ENCODE data around the gene TRMT112.
"Not testable (repeated sequence)": the region's sequence is repeated elsewhere in the genome, so short reads cannot be mapped to it uniquely, and the experiment has no call there.

Gene TRMT112

GRCh38 chr11:64331569-64332371 is 14.4 kb upstream of the TRMT112 start:
- peak; percentile 80 for DNase-seq (ENCODE audit: low read depth)

GRCh38 chr11:64330888-64331287 is 13.5 kb upstream of the TRMT112 start:
- DNase-seq (ENCODE audit: low read depth), result no peak

- DNase-seq (ENCODE audit: low read depth), result no peak
Measured at GRCh38 chr11:64327993-64328392, 10.6 kb upstream of the TRMT112 start.

- no peak for DNase-seq (ENCODE audit: low read depth)
Measured at GRCh38 chr11:64327375-64327774, 10.0 kb upstream of the TRMT112 start.

GRCh38 chr11:64324692-64325469 is 7.5 kb upstream of the TRMT112 start:
- no peak for DNase-seq (ENCODE audit: low read depth)

- not testable (repeated sequence) for DNase-seq (ENCODE audit: low read depth)
Measured at GRCh38 chr11:64323984-64324383, 6.6 kb upstream of the TRMT112 start.

- no peak for DNase-seq (ENCODE audit: low read depth)
Measured at GRCh38 chr11:64323373-64323772, 6.0 kb upstream of the TRMT112 start.

GRCh38 chr11:64322925-64323260 is 5.5 kb upstream of the TRMT112 start:
- no peak for DNase-seq (ENCODE audit: low read depth)

- DNase-seq (ENCODE audit: low read depth), result no peak
Measured at GRCh38 chr11:64321533-64321932, 4.2 kb upstream of the TRMT112 start.

- DNase-seq (ENCODE audit: low read depth), result no peak
Measured at GRCh38 chr11:64321026-64321425, 3.7 kb upstream of the TRMT112 start.

GRCh38 chr11:64320556-64320955 is 3.2 kb upstream of the TRMT112 start:
- DNase-seq (ENCODE audit: low read depth), result no peak

- DNase-seq (ENCODE audit: low read depth), result no peak
Measured at GRCh38 chr11:64318766-64319761, 1.7 kb upstream of the TRMT112 start.

- DNase-seq (ENCODE audit: low read depth), result peak; percentile 95
Measured at GRCh38 chr11:64317961-64318765, 804 bp upstream of the TRMT112 start, which contains the start of gene PRDX5. TSS of gene PRDX5 (plus strand) at chr11:64318121. CDS start at chr11:64318216, 95 bp downstream.

GRCh38 chr11:64316672-64317324 is 561 bp downstream of the TRMT112 start:
- DNase-seq (ENCODE audit: low read depth), result no peak

GRCh38 chr11:64315667-64316526 is 1.5 kb downstream of the TRMT112 start:
- DNase-seq (ENCODE audit: low read depth), result not testable (repeated sequence)

- no peak for DNase-seq (ENCODE audit: low read depth)
Measured at GRCh38 chr11:64314805-64315561, 2.4 kb downstream of the TRMT112 start.

GRCh38 chr11:64314146-64314804 is 3.1 kb downstream of the TRMT112 start:
- no peak for DNase-seq (ENCODE audit: low read depth)

GRCh38 chr11:64313491-64314145 is 3.7 kb downstream of the TRMT112 start:
- DNase-seq (ENCODE audit: low read depth), result no peak

Data from fibroblast of the conjunctiva (primary cell).